NCI-H128 (cell line): Measurements from ENCODE around the gene IL1B.

Experiments
- DNase-seq: peaks from one replicate; lab custom pipeline; 2025; ENCODE audit not compliant: unreplicated experiment; lab: John Stamatoyannopoulos, UW

Gene IL1B

DNA sequence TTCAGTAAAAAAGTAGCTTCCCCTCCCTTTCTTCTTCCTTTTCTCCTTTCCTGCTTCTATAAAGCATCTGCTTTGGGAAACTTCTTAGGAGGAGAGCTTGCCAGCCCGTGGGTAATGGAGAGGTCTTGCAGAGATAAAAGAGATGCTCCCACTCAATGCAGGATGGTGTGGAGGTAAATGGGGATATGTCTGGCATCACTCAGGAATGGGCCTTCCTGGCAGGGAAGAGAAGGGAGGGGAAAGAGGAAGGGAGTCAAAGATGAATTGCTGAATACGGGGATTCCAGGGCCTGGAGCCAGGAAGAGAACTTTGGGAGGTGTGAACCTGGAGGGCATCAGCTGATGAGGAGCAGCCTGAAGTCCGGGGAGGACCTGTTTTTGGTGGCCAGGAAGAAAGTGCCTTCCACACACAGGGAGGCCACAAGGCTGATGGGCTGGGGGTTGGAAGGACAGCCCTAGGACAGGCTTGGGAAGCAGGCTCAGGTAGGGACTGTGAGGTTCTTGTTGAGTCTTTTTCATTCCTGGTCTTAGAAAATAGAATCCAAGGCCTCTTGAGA is 25.2 kb downstream of the IL1B start:
- no peak for DNase-seq

DNA sequence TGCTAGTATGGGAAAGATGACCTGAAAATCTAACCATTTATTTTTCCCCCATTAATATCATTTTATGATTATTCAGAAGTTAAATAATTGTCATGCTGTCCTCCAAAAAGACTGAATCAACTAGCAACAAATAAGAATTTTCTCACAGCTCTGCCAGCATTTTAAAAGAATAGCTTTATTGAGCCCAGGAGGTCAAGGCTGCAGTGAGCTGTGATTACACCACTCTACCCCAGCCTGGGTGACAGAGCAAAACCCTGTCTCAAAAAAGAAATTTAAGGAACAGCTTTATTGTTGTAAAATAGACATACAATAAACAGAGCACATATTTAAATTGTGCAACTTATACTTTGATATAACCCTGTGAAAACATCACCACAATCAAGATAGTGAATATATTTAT is 27.5 kb downstream of the IL1B start:
- DNase-seq, result no peak

DNA sequence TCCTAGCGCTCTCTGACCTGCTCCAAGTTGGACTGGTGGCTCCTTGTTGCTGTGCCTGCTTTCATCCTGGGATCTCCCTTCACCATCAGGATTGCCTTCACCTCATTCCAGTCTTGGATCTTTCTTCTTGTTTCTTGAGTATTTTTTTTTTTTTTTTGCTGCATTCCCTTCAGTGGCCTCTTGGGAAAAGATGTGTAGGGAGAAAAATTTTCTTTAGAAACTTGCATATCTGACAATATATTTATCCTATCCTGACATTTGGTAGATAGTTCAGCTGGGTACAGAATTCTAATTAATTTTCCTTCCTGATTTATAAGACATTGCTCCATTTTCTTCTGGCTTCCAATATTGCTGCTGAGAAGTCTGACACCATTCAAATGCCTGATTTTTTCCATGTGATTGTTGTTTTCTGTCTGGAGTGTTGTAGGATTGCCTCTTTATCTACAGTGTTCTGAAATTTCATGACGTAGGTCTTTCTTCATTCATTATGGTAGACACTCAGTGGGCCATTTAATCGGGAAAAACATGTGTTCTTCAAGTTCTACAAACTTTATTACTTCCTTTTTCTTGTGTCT is 29.3 kb downstream of the IL1B start:
- no peak for DNase-seq

DNA sequence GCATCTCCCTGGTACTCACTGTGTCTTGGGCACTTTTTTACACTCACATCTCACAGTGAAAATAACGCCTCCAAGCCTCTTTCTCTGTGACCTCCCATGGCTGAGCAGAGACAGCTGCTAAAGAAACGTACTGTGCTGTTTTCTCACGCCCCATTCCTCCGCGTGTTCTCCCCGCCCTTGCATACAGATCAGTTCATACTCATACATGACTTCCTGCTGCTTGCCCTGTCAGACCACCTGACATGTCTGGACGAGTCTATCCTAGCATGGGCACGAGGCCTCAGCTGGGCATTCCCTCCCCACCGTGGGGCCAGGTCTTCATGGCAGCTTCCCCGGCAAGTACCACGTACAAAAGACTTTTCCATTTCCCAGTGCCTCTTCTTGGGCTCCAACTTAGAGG is 31.0 kb downstream of the IL1B start:
- no peak for DNase-seq

DNA sequence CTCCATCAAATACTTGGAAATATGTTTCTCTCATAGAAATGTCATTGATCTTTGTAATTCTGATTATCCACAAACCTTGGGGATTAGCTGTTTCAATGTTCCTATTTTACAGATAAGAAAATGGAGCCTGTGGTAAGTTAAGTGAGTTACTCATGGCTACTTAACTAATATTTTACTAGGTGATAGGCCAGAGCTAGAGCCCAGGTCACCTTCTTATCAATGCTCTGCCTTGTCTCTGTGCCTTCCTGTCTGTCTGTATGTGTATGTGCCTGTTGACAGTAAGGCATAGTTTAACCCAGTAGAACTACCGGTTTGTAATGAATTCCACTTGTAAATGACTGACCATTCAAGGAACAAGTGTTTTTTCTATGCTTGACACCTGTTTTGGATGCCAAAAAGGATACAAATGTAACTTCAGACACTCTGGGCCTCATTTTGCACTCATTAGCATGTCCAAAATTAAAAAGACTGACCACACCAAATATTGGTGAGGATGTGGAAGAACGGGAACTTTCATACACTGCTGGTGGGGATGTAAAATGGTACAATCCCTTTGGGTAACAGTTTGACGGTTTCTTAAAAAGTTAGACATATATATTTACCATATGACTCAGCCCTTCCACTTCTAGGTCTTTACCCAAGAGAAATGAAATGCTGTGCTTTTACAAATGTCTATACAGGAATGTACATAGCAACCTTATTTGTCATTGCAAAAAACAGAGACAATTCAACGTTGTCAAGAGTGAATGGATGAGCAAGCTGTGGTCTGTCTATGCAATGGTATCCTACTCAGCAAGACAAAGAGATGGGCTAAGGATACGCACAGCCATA is 32.7 kb downstream of the IL1B start:
- no peak for DNase-seq

DNA sequence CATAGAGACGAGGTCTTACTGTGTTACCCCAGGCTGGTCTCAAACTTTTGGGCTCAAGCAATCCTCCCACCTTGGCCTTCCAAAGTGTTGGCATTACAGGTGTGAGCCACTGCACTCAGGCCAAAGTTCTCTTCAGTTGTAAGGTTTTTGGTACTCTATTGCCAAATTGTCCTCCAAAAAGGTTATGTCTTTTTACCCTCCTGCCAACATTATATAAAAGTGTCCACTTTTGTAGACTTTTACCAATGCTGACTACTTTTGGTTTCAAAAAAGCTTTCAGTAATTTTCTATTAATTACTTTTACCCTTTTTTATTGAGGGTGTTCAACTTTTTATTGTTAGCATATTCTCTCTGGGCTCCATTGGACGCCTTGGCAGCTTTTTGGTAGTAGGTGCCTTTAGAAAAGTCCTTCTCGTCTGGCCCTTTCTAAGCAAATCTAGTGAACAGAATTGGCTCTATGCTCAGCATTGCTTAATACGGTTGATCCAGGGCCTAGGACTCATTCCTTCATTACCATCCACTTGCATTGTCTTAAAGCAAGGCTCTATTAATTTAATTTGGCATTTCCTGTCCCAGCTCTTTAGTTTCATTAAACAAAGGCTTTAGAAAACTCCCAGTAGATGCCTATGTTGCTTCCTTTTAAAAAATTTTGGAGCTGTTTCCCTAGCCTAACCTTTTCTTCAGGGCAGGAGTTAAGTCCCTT is 35.5 kb downstream of the IL1B start:
- DNase-seq, result no peak

DNA sequence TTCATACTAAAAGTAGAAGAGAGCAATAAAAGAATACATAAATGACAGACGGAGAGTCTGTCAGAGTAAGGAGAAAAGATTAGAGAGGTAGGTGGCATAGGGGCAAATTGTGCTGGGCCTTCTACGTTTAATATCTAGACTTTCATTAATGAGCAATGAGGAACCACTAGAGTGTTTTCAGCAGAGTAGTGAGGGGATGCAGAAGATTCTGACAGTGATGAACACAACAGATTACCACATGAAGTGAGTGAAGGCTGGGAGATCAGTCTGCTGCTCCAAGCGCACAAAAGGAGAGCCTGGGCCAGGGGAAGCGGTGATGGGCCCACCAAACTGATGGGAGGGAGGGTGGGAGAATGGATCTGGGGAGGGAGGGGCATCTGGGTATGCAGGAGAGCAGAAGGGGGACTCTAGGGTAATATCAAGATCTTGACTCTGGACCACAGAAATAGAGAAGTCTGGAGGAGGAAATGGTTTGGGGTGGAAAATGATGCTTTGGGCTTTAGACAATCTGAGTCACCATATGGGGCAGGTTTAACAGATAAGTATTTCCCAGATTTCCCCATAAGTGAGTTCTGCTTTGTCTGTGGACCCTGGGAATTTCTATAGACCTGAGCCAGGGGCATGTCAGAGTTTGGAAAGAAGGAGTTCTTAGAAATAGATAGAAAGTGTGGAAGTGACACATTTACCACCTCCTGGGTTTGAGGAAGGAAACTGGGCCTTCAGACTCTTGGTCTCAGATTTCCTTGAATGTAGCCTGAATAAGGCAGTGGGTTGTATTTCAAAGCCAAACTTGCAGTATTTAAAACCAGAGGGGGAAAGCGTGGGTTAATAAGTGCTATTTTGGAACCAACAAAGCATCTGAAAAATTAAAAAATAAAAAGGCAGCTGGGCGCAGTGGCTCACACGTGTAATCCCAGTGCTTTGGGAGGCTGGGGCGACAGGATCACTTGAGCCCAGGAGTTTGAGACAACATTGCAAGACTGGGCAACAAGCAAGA is 37.3 kb downstream of the IL1B start:
- DNase-seq, result no peak

DNA sequence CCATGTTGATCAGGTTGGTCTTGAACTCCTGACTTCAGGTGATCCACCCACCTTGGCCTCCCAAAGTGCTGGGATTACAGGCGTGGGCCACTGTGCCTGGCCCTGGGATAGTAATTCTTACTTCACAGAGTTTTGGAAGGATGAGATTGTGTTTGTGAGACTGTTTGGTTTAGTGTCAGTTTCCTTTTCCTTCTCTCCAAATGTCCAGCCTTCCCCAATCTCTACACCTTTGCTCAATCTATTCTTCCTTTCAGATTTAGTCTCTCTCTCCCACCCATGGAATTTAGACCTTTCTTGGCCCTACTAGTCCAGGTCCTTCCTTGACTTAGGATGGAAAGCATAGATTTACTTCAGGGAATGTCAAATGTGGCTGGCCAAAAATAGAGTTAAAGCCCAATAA is 40.1 kb downstream of the IL1B start:
- DNase-seq, result no peak

DNA sequence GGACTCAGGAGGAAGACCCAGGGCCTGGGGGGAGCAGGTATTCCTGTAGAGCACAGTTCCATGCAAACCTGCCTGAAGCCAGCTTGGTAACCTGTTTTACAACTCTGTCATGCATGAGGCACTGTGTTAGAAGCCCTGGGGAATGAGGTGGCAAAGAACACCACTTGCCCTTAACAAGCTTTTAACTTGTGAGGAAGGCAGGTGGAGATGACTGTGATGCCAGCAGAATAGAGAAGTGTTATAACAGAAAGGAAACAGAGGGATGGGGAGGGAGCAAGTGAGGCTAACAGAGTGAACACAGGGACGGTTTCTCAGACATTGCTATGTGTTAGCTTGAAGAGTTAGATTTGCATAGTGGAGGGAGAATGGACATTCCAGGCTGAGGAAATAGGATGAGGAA is 40.8 kb downstream of the IL1B start:
- DNase-seq, result no peak

DNA sequence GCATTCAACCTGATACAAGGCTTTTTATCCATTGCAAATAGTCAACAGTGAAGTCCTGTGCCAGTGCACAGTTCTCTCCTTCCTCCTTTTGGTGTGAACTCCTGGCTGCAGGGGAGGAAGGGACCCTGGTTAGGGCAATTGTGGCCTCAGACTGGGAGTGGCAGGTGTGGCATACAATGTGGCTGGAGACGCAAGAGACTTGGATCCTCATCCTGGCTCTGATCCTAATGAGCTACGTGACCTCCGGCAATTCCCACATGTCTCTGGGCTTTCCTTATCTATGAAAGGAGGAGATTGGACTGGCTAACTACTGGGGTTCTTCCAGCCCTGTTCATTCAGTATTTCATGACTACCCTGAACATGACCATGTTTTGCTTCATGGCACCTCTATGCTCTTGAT is 41.7 kb downstream of the IL1B start:
- no peak for DNase-seq

DNA sequence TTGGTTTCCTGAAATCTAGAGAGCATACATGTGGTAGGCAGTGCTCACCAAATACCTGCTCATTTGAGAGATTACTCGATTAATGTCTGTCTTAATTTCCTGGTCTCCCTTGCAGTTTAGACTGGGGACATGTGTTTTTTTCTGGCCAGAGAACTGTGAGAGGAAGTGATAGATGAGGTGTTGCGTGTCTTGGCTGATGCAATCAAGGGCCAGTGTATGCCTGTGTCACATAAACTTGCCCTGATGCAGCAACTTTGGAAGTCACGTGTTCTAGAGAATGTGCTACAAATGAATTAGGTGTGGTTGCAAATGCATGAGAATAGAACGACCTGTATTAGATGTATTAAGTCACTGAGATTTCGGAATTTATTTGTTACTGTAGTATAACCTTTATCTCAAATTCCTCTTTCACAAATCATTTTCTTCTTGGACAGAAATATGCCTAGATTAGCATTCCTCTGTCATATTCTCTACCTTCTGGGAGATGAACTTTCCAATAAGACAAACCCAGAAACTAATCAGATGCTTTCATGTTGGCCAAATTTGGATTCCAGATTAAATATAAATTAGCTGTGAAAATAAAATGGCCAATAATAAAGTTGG is 42.3 kb downstream of the IL1B start:
- no peak for DNase-seq

DNA sequence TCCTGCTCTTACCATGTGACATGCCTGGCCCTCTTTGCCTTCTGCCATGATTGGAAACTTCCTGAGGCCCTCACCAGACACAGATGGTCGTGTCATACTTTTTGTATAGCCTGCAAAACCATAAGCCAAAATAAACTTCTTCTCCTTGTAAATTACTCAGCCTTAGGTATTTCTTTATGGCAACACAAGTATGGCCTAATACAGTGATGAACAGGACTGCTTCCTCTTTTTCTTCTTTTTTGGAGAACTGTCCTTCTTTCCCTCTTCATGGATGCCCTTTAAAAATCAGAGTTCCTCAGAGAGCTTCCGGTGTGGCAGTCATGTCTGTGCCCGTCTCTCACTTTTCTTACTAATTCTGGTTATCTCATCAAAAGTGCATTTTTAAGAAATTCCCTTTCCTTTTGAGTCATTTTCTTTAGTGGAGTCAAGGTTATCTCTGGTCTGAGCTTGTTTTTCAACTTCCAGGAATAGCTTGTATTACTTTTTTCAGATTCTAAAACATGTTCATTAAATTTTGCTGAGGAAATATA is 43.1 kb downstream of the IL1B start:
- DNase-seq, result no peak

DNA sequence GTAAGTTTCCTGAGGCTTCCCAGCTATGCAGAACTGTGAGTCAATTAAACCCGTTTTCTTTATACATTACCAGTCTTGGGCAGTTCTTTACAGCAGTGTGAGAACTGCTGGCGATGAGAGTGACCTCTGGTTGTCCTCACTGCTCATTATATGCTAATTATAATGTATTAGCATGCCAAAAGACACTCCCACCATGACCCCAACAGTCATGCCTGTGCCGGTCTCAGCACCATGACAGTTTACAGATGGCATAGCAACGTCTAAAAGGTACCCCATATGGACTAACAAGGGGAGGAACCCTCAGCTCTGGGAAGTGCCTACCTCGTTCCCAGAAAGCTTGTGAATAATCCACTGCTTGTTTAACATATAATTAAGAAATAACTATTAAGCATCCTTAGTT is 44.2 kb downstream of the IL1B start:
- no peak for DNase-seq

DNA sequence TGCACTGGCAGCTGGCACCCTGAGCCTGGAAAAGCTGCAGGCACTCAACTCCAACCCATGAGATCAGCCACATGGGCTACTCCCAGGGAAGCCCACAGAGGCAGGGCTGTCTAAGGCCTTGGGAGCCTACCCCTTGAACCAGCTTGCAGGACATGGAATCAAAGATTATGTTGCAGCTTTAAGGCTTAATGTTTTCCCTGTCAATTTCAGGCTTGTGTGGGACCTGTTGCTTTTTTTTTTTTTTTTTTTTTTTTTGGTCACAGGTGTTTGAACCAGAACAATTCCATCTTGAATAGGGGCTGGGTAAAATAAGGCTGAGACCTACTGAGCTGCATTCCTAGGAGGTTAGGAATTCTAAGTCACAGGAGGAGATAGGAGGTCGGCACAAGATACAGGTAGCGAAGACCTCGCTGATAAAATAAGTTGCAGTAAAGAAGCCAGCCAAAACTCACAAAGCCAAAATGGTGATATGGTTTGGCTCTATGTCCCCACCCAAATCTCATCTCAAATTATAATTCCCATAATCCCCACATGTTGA is 44.8 kb downstream of the IL1B start:
- no peak for DNase-seq

DNA sequence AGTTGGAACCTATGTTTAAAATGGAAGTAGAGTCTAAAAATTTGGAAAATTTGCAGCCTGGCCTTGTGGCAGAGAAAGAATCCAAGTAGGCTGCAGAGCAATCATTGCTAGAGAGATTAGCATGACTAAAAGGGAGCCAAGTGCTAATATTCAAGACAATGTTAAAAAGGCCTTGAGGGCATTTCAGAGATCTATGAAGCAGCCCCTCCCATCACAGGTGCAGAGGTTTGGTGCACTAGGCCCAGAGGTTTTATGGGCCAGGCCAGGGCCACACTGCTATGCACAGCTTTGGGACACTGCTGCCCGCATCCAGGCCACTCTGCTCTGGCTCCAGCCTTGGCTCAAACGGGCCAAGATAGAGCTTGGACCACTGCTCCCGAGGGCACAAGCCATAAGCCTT is 45.6 kb downstream of the IL1B start:
- no peak for DNase-seq

DNA sequence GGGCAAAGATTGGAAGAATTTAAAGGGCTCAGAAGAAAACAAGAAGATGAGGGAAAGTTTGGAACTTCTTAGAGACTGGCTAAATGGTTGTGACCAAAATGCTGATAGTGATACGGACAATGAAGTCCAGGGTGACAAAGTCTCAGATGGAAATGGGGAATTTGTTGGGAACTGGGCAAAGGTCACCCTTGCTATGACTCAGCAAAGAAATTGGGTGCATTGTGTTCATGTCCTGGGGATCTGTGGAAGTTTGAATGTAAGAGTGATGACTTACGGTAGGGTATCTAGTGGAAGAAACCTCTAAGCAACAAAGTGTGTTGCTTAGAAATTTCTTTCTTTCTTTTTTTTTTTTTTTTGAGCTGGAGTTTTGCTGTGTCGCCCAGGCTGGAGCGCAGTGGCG is 46.3 kb downstream of the IL1B start:
- no peak for DNase-seq

DNA sequence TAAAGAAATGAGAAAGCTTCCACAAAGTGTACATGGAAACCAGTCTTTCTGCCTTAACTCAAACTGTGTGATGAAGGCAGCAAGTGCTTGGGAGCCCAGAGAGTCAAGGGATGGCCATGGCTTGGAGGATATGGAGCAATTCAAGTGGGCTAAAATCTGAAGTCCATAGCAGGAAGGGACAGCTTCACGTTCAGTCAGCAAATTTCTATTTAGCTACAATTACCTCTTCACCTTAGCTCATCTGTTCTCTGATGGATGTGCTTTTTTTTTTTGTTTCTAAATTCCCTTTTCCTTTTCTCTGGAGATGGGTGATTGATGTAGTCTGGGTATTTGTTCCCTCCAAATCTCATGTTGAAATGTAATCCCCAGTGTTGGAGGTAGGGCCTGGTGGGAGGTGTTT is 47.4 kb downstream of the IL1B start:
- DNase-seq, result no peak

DNA sequence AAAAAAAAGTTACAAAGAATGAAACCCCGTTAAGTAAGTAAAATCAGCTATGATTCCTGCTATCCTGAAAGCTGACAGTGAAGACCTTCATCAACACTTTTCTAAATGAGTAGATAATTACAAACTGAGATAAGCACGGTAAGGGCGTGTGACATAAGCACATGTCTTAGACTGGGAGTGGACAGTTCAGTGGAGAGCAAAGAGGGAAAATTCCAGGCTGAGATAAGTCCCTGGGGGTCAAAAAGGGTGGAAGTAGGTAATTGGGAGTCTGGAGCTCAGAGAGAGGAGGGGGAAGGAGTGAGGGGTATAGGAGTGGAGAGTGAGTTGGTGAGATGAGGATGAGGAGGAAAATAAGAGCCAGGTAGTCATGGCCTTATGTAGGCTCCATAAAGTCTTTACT is 47.9 kb downstream of the IL1B start:
- DNase-seq, result no peak

DNA sequence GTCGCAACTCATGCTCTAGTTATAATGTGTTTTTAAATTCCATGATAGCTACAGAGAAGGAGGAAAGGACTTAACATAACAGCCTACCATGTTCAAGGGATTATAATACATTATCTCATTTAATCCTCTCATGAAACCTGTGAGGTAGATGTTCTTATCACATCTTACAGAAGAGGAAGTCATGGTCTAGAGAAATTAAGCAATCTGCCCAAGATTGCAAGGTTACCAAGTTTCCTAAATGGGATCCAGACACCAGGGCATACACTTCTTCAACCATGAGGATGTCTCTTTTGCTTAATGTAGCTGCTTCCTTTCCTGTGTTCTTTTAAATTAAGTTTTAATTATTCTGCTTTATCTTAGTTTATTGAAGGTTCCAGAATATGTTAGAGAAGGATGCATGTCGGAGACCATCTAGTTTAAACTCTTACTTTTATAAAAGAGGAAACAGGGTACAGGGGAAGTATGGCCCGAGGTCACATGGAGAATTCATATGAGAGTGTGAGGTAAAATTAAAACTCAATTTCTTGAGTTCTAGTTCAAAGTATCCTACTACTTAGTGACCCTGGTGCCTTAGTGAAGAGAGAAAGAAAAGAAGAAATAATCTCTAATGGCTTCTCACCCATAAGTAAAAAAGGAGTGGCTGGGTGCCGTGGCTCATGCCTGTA is 48.7 kb downstream of the IL1B start:
- no peak for DNase-seq
